Skin of body (tissue), 2 donors: ENCODE results near the gene OR10G7. TPM values are rescaled to one million over a fixed set of nuclear protein-coding genes. Genes with fewer than 3 reads are reported as not detected.
"Not testable (repeated sequence)": the region's sequence is repeated elsewhere in the genome, so short reads cannot be mapped to it uniquely, and the experiment has no call there.

Experiments
- DNase-seq: peaks from one replicate; lab custom pipeline; 2025; lab: John Stamatoyannopoulos, UW
- total RNA-seq: library from RNA; depleted of rRNA; stranded (reverse); fragments of >200 nt; gene quantifications from one replicate; pipeline ENCODE4 v1.2.3, GENCODE V29; 2014

The OR10G7 gene
- total RNA-seq, 1 donor from 2014 or later, result not detected

GRCh38 chr11:124043420-124043819 lies 2.3 kb upstream of the OR10G7 start:
- DNase-seq, result no peak

- no peak for DNase-seq
Measured at GRCh38 chr11:124039557-124039956, 1.6 kb downstream of the OR10G7 start.

GRCh38 chr11:124036666-124037065 lies 4.5 kb downstream of the OR10G7 start:
- DNase-seq, result no peak

GRCh38 chr11:124026498-124026897 lies 14.6 kb downstream of the OR10G7 start, which contains the start of gene OR10G8:
Gene OR10G8 (plus strand): TSS chr11:124026798. CDS start chr11:124029623, 2,825 bp downstream.
- no peak for DNase-seq

- DNase-seq, result not testable (repeated sequence)
Measured at GRCh38 chr11:124015837-124016236, 25.3 kb downstream of the OR10G7 start.

- no peak for DNase-seq
Measured at GRCh38 chr11:124012697-124013096, 28.4 kb downstream of the OR10G7 start, which contains the start of gene OR10G4. Gene OR10G4 (plus strand): TSS chr11:124012997. CDS start chr11:124015575, 2,578 bp downstream.

GRCh38 chr11:123995119-123995518 lies 46.0 kb downstream of the OR10G7 start, which contains the start of gene OR10G6:
Gene OR10G6 (minus strand): TSS chr11:123995161. CDS start chr11:123995161, 0 bp downstream.
- no peak for DNase-seq

Other genes with a start within 250 kb of the OR10G7 start
- not detected for gene OR6M1, start 235.0 kb downstream of the OR10G7 start, total RNA-seq
- not detected for gene TMEM225, start 155.7 kb downstream of the OR10G7 start, total RNA-seq
- 0.30 TPM for gene OR8D4, start 139.2 kb downstream of the OR10G7 start, total RNA-seq
- not detected for gene OR4D5, start 101.7 kb downstream of the OR10G7 start, total RNA-seq
- not detected for gene OR6T1, start 97.5 kb downstream of the OR10G7 start, total RNA-seq
- gene OR10S1, start 63.5 kb downstream of the OR10G7 start, total RNA-seq, result not detected
- not detected for gene OR10G6, start 46.2 kb downstream of the OR10G7 start, total RNA-seq
- not detected for gene OR10G4, start 28.3 kb downstream of the OR10G7 start, total RNA-seq
- not detected for gene OR10G9, start 18.3 kb downstream of the OR10G7 start, total RNA-seq
- gene OR10G8, start 14.5 kb downstream of the OR10G7 start, total RNA-seq, result not detected
- gene VWA5A, start 74.1 kb upstream of the OR10G7 start, total RNA-seq, result 22.0 TPM
- not detected for gene OR10D3, start 142.0 kb upstream of the OR10G7 start, total RNA-seq
- not detected for gene OR8G1, start 199.8 kb upstream of the OR10G7 start, total RNA-seq
- not detected for gene OR8G5, start 215.1 kb upstream of the OR10G7 start, total RNA-seq